Measurements from ENCODE around the gene ASTN1.

Gene ASTN1

DNA sequence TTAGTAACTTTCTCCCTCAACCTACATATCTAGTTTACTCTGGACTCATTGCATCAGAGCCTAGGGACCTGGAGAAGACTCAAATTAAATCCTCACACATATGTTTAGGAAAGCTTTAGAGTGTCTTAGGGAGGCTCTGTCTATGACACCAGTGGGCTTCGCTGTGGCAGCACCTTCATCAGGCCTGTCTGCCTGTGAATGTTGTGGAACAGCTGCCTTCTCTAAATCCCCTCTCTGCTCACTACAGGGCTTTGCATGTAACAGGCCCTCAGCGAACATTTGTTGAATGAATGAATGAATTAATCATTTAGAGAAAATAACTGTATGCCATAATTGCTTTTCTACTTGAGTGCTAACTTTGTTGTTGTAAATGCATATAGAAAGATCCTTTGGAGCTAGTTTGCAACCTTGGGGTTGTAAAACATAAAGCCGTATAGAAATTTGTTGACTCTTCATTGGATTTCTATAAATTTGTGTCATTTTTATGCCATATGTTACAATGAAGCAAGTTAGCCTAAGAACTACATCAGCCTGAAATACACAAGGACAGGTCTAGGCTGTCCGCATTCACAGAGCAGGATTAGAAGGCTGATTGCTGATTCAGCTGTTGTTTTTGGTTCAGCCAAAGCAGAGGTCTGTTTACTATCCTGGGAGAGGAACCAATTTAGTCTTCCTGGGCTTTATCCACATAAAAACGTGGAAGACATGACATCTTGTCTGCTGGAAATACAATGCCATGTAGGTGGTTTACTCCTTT, 238.0 kb downstream of the ASTN1 start:
- DNase-seq (ENCODE audit: low spot score) = no peak

DNA sequence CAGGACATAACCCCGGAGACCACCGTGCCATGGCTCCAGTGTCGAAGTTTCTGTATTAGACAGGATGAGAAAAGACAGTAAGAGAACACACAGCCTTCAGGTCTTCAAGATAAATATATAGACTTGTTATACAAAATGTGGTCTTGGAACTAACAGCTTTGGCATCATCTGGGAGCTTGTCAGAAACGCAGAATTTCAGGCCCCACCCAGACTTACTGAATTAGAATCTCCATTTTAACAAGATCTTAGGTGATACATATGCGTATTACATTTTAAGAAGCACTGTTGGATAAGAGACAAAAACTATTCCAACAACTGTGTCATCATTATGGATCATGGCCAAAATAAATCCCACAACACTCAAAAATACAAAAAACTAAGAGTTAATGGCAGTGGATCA, 239.3 kb downstream of the ASTN1 start:
- no peak for DNase-seq (ENCODE audit: low spot score)

DNA sequence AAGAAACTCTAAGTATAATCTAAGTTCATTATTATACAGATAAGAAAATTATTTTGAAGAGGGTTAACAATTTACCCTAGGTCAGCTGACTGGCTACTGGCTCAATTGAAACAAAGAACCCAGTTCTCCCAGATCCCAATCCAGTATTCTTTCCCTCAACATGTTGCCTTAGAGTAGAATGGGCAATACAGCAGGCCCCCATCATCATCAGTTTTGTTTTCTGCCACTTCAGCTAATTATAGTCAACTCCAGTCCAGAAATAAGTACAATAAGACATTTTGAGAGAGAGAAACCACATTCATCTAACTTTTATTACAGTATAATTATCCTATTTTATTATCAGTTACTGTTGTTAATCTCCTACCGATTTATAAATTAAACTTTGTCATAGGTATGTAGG, 241.2 kb downstream of the ASTN1 start:
- DNase-seq (ENCODE audit: low spot score) = no peak

DNA sequence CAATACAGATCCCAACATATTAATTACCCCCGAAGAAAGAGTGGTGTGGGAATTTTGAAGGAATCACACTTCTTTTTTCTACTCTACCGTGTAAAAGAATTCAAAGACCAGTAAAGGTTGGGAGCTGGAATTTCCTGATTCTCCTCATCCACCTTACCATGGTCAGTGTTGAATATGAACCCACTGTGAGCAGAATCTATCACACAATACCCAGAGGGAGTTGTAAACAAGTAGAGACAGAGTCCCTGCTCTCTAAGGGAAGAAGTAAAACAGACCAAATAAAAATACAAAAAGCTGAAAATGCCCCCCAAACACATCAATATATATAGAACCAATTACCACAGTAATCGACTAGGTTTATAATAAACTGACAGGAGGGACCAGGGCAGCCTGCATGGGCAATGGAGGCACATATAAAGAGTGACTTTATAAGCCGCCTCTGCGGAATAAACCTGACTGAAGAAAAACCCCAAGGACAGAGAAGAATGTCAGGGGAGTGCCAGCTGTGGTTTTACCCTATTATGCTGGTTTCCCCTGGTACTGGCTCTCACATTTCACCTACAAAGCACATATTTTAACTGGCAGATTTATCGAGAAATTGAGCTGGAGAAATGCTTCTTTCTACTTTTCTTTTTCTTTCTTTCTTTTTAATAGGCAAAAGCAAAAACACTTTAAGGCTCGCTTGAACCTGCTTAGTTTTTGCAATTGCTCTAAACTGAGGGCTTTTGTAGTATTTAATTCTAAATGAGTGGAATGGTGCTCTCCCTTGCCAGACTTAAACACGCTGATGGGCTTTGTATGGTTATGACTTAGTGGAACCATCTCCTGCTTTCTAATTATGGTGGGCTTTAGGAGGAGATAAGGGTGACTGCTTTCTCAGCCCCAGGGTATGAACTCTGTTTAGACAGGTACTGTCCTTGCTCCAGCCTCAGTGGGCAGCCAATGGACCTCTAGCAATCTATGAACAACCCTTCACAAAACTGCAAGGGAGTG, 244.8 kb downstream of the ASTN1 start:
- DNase-seq (ENCODE audit: low spot score) = no peak

DNA sequence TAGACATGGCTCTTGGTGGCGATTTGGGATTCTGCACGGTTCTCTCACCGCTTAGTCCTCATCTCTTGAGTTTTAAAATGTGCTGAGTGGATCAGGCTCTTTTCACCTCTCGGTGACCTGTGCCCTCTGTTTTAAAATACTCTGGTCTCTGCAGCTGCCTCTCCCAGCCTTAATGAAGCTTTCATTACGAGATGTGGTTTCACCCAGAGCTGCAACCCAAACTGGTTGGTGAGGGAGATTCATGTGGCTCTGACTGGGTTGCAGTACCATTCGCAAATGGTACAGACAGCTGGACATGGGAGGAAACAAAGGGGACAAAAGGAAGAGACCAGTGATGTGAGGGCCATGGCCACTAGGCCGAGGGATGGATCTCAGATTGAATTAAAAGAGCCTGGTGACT, 258.9 kb downstream of the ASTN1 start:
- DNase-seq (ENCODE audit: low spot score) = no peak

DNA sequence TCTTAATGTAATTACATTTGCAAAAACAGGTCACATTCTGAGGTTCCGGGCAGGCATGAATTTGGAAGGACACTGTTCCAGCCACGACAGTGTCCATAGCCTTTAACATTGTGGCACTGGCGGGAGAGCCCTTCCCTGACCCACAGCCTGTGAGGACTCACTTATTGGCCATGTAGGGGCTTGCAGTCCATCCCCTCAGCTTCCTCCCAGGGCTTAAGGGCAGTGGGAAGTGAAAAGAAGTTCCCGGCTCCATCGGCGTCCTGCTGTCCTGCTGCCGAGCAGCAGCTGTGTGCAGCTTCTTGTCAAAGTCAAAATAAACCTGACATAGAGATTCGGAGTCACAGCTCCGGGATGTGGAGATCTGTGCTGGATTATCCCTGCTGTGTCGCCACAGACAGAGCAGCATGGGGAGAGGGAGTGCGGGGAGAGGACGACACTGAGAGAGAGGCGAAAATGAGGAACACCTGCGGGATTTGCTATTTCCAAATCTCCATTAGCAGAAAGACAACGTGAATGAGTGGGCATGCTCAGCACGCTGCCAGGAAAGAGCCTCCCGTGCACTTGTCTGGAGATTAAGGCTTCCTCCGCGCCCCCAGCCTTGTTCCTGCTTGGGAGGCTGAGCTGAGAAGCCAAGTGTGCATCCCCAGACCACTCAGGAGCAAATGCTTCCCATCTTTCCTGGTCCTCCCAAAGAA, 260.3 kb downstream of the ASTN1 start:
- no peak for DNase-seq (ENCODE audit: low spot score)

DNA sequence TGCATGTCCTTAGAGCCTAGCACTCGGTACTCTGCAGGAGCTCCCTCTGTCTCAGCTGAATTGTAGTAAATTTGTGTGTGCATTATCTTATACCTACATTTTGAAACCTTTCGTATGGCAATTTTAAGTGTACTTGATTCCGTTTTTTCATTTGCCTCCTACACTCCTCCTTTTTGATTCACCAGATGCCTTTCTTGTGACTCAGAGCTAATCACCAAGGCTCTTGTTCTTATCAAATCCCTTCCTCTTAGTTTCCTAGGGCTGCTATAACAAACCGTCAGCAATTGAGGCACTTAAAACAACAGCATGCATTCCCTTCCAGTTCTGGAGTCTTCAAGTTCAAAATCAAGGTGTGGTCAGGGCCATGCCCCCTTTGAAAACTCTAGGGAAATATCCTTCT, 261.0 kb downstream of the ASTN1 start:
- peak; percentile 53 for DNase-seq (ENCODE audit: low spot score)

DNA sequence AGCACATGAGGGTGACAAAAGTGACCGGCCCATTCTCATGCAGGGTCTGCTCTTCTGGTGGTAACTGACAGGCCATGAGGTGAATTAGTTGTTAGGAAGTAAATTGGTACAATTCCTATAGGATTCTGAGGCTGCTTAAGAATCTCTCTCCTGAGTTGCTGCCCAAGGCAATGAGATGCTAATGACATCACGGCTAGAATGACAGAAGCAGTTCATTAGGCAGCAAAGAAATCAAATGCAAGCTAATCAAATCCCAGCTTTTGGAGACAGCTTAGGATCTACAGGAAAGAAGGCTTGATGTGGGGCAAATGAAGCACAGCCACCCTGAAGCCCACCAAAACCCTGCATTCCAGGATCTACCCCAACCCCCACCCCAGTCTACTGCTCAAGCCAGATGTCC, 265.2 kb downstream of the ASTN1 start:
- no peak for DNase-seq (ENCODE audit: low spot score)

DNA sequence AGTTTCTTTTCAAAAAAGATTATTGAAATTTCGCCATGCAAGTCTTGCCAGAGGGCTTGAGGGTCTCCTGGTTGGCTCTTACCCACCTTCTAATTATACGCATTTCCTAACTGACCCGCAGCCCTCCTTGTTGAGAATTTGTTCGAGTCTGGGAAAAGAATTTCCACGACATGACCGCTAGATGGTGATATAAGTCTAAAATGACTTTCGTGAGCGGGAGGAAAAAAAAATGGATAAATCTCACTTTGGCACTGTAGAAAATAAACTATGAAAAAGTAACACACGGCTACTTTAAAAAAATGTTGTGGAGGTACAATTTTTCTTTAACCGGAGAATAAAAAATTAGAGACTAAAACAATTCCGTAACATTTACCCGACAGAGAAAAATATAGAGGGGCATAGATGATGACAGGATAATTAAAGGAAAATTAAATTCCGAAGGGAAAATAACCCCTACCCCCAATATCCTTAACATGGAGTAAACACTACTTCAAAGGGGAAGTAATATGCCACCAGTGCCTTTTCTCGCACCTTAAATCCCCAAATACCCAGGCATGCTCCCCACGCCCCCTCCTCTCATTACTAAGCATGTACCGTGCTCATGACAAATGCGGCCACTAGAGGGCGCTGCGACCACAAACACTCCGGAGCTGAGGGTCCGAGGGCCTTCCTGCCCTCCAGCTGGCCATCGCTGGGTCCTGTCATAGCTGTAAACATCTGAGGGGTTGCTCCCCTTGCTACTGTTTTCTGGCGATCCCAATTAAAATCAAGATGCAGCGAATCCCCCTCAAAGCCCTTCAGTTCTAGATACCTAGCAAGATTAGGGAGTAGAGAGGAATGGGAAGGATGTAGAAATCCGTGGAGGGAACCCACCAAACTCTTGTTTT, 266.9 kb downstream of the ASTN1 start:
- DNase-seq (ENCODE audit: low spot score) = no peak

DNA sequence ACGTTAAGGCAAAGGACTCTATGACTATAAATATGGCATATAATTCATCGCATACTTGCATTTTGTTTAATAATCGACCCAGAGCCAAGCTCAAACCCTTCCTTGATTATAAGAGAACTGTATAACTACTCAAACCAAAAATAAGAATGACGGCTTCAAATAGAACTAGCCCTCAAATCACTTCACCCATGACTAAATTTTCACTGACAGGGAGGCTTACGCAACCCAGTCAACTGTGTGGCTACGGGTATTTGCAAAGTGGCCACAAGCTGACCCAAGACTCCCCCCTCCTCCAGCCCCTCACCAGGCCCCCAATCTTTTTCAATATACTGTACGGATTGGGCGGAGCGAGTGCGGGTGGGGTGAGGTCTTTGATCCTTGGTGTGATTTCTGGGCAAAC, 268.3 kb downstream of the ASTN1 start:
- no peak for DNase-seq (ENCODE audit: low spot score)

DNA sequence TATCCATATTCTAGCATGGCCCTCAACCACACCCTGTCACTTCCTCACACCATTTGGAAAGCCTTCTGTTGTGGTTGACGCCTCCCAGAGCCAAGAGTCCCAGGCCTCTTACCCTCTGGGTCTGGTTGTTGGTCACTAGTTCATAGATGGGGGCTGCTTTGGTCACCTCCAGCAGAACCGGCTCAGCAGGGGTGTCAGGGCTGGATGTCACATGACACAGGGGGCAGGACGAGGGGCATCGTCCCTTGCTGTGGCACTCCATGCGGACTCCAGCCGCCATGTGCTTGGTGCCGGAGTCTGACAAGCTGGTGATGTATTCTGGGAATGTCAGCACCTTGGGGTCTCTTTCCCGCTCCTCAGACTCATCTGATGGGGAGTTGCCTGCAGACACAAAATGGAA, 270.1 kb downstream of the ASTN1 start:
- no peak for DNase-seq (ENCODE audit: low spot score)

DNA sequence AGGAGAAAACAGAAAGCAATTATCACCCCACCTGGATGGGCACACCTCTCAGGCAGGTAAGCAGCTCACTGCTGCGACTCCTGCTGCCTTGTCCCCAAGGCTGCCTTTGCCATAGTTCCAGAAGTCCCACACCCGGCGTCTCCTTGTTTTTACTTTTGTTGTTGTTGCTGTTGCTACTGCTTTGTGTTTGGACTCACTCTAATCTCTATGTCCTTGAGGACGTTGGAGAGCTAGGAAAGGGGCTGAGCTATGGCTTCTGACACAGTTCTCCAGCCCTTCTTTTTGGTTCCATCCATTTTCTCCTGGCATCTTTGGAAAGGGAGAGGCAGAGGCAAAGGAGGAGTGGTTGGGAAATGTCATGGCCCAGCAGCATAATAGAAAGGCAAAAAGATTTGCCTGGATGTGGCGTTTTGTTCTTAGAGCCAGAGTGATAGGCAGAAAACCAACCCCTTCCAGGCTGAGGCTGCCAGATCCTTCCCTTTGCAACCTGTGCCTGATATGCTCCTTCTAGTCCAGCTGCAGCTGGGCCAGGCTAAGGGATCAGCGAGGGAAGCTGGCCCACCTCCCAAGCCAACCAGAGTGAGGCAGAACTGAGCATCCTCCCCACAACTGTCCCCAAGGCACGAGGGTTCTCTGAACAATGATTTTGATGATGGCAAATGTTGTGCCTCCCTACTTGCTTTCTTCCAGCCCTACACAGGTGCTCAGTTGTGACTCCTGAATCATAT, 270.7 kb downstream of the ASTN1 start:
- no peak for DNase-seq (ENCODE audit: low spot score)

DNA sequence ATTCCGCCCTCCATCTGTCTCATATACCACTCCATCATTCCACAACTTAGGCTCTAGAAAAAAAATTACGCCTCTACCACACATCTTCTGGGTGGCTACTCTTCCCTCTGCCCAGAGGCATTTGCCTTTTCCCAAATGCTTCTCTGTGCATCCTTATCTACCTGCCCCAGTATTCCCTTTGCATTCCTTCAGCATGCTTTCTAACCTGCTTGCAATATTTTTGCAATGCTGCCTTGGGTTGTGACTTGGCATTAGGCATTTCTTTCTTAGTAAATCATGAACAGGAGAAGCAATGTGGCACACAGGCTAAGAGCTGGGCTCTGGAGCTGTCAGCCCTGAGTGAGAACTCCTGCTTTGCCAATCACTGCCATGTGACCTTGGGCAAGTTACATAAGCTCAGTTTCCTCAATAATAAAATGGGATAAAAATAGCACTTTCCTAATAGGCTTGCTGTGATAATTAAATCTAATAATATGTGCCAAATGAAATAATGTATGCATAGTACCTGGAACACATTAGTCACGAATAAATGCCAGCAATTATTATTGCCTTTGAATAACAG, 276.0 kb downstream of the ASTN1 start:
- peak; percentile 83 for DNase-seq (ENCODE audit: low spot score)

DNA sequence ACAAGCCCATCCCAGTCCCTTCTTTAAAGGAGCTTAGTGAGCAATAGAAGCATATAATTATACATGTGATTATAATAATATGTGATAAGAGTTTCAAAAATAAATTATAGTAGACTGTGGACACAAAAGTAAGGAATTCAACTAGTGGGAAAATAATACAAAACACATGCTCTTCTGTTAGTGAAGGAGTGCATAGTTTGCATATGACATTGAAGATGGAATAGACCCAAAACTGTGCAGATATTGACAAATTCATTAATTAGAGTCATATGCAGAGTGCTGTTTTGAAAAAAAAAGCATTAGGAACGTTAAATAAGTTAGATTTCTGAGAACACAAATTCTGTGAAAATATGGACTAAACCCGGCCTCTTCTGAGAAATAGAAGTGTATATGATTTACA, 278.8 kb downstream of the ASTN1 start:
- DNase-seq (ENCODE audit: low spot score) = no peak

DNA sequence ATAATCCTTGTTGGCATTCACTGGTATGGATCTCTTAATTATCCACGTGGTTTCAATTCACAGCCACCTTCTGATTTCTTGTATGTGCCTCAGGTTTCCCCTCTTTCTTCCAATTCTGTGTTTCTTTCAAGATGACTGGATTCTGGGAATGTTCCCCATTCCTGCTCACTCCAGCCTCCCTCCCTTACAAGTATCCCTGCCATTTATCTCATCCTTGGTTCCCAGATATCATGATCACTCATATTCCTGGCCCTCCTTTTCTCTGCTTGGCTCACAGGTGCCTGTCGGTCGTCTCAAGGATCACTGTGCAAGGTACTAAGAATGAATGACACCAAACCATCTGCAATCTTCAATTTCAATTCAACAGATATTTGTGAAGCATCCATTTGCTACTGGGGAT, 279.2 kb downstream of the ASTN1 start:
- DNase-seq (ENCODE audit: low spot score) = no peak

DNA sequence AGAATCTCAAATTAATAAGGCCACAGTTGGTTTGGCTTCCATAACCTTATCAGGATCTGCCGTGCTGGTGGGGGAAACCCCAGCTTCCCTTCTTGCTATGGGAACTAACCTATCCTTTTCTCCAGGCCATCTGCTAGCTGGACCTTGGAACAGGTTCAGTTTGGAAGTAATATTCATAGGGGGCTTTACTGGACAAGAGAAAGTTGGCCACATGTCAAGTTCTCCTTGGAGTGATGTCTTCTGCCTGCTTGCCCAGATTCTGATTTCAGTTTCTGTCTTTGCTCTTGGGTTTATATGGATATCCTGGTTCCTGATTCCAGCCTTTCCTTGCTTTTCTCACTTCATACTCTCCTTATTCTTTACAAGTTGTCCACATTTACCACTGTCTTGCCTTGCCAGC, 279.6 kb downstream of the ASTN1 start:
- no peak for DNase-seq (ENCODE audit: low spot score)

DNA sequence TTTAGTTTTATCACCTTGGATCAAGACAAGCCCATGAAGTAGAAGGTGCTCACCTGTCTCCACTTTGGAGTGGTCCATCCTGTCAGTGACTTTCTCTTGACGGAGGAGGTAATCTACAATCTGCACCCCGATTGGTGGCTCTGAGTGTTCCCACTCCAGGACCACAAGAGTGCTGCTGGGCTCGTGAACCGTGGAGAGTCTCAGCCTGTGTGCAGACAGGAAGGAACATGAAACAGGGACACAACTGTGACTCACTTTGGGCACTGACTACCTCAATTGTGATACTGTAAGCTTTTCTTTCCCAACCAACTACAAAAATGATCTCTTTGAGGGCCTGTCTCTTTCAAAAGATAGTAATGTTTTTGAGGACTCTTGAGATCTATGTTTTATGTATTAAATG, 280.2 kb downstream of the ASTN1 start:
- no peak for DNase-seq (ENCODE audit: low spot score)

DNA sequence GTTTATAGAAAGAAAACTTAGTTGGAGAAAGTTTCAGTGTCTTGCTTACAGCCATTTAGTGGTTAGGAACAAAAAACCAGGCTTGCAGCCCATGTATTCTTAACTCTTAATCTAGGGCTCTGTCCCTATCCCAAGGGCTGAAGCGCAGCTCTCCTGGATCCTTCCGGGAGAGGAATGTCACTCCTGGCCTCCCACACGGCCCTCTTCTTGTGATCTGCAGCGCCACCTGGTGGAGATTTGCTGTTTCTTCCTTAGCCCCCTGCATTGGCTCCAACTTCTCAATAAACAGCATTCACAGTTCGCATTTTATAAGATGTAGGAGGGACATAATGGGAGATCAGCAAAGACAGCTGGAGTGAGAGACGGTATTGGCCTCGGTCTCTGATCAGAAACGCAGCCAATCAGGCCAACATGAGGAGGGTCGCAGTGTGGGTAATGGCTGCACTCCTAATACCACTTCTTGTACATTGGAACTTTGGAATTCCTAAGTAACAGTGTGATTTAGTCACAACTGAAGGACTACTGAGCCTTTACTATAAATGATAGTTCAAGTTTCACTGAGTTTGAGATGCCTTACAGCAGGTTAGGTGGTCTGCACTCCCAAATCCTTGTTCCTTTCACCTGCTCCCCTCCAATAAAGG, 283.4 kb downstream of the ASTN1 start:
- peak; percentile 47 for DNase-seq (ENCODE audit: low spot score)

DNA sequence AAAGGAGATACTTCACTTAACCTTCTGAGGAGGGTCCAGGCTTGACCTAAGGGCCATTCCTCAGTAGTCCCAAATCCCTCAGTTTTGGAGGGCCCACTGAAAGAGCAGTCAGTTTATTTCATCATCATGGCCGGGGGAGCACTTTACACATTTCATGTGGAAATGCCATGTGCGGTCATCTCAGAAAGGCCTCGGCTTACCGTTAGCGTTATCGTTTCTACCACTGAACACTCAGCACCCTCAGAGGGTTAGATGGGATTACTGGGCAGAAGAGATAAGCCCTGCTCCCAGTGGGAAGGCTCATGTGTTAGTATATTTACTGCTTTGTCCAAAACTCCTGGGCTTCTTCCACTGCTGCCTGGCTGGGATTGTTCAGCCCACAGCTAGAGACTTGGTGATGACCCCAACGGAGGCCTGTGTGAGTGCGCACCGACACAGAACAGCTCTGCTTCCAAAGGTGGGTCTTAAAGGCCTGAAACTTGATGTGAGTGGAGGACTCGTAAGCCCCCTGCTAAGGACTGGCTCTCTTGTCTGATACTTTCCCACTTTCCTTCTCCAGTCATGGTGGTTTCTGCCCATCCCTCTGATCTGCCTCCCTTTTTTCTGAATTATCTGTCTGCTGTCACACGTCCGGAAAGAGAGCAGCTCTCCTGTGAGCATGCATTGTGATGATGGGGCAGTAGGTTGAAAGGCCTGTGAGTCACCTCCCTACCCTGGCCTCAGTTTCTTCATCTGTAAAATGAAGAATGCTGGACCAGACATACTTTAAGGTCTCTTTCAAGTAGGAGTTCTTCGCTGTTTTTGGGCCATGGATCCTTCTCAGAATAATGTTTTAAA, 284.5 kb downstream of the ASTN1 start:
- DNase-seq (ENCODE audit: low spot score) = no peak

All from putamen (tissue), 1 donor.